Inflammatory macrophage treated with lipopolysaccharide for 1 hour (primary cell): ENCODE measurements around the gene PGM1.

Source experiments
- DNase-seq, 2 donors: peaks; one replicate each; pipeline ENCODE4 v3.0.0-alpha.2; 2020 to 2022

Gene PGM1

GRCh38 chr1:63635681-63636080 is 42.5 kb downstream of the PGM1 start:
- no peak for DNase-seq

- no peak for DNase-seq
Measured at GRCh38 chr1:63636192-63637105, 43.2 kb downstream of the PGM1 start.

DNA sequence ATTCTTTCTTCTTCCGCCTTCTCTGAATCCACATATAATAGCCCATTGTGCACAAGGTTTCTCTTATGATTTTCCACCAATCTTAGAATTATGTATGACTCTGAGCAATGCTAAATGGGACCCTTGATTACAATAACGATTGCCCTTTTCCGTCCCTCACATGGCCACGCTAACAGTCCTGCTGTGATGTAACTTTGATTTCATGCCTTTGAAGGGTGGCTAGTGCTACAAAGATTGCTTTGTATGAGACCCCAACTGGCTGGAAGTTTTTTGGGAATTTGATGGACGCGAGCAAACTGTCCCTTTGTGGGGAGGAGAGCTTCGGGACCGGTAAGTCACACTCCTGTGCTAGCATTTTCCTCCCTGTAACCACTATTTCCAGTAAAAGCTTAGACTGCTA is 45.3 kb downstream of the PGM1 start:
- DNase-seq = no peak

GRCh38 chr1:63638875-63639274 is 45.7 kb downstream of the PGM1 start:
- DNase-seq = no peak

DNA sequence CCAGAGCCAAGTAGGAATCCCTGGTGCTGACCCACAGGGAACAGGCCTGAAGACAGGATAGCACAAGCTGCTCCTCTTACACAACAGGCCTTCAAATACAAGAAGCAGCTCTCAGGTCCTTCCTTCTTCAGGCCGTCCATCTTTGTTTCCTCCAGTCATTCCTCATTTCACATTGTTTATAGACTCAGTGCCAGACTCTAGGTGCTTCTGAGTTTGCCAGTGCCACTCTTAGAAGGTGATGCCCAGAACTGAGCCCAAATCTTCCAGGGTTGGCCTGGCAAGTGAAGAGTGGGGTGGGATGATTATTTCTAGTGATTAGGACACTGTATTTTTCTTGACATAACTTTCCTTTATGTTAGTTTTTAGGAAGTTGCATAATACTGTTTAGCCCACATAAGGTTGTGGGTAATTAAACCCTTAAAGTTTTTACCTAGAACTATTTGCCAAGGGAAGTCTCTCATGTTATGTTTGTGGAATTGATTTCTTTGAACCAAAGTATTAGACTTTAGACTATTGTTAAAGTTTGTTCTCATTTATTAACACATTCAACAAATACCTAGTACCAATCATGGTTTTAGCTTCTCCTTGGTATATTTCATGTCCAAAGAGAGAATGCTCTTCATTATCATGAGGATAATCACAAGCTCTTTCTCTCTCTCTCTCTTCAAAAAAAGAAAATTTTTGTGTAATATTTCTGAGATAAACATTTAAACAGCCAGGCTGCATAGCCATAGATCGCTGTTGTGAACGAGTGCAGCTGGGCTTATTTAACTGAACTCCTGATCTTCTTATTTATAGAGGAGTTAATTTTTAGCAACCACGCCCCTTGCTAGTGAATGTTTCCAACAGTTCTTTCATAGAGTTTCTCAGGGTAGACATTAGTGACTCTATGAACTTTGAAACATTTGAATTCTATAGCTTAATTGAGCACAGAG is 47.7 kb downstream of the PGM1 start:
- DNase-seq = peak; percentile 19 to 36

- no peak for DNase-seq
Measured at GRCh38 chr1:63641615-63642014, 48.4 kb downstream of the PGM1 start.

DNA sequence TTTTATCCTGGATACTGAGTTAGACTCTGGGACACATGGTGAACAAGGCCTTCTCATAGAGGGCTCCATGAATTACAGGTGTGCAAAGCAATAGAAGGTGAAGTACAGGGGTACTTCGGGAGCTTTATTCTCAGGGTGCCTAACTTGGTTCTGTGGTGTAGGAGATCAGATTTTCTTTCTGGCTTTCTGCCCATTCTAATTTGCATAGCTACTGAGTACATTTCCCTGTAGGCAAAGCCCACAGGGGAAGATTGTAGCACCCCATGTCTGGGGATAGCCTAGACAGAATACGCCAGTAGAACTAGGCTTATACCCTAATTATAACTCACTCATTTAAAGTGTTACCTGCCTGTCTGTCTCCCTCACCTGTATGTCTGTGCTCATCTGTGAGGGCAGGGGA is 49.7 kb downstream of the PGM1 start:
- DNase-seq = no peak

GRCh38 chr1:63643517-63643916 is 50.3 kb downstream of the PGM1 start:
- no peak for DNase-seq

DNA sequence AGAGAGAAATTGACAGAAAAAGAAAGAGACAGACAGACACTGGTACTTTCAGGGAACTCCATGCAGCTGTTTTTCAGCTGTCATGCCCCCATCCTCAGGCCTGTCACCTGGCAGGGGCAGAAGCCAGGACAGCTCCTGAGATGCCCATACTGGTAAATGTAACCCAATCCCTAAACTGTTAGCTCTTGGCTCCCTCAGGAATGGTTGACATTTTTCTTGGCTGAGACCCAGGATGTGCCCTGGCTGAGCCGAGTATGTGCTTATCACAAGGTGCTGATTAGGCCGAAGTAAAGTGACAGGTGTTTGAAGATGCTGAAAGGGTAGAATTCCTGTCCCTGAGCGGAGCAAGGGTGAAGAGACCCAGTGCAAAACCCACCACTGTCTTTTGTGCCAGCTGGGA is 50.7 kb downstream of the PGM1 start:
- DNase-seq = no peak

DNA sequence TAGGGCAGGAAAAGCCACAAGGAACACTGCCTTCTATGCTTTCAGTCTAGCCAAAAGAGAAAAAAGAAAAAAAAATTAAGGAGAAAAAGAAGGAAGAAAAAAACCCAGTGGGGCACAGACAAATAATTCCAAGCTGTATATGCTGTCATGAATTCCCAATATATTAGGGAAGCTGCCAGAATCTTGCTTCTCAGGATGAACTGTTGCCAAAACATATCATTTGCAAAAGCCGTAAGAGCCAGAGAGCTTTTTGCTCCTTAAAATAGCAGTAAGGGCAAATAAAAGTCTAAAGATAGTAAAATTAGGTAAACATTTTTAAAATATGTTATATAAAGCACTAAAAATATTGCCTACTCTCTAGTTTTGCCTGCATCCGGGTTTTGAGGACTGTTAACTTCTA is 52.1 kb downstream of the PGM1 start:
- DNase-seq = no peak

- no peak for DNase-seq
Measured at GRCh38 chr1:63648689-63649088, 55.5 kb downstream of the PGM1 start.

- DNase-seq = no peak
Measured at GRCh38 chr1:63651161-63651701, 58.0 kb downstream of the PGM1 start.

DNA sequence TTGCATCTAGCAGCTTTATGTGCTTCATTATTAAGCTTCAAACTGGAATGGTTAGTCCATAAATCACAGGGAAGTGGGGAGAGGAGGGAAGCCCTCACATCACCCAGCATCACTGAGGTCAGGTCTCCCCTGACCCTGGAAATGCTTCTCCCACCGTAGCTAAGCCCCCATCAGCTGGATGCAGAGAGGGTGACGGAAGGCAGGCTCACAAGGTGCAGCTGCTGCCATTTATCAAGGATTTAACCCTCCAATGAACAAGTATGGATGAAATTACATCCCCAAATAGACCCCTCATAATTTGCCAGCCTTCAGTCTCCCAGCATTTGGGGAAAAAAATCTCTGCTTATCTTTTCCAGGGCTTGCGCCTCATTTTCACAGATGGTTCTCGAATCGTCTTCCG is 60.8 kb downstream of the PGM1 start:
- no peak for DNase-seq

GRCh38 chr1:63659448-63659847 is 66.2 kb downstream of the PGM1 start:
- no peak for DNase-seq

DNA sequence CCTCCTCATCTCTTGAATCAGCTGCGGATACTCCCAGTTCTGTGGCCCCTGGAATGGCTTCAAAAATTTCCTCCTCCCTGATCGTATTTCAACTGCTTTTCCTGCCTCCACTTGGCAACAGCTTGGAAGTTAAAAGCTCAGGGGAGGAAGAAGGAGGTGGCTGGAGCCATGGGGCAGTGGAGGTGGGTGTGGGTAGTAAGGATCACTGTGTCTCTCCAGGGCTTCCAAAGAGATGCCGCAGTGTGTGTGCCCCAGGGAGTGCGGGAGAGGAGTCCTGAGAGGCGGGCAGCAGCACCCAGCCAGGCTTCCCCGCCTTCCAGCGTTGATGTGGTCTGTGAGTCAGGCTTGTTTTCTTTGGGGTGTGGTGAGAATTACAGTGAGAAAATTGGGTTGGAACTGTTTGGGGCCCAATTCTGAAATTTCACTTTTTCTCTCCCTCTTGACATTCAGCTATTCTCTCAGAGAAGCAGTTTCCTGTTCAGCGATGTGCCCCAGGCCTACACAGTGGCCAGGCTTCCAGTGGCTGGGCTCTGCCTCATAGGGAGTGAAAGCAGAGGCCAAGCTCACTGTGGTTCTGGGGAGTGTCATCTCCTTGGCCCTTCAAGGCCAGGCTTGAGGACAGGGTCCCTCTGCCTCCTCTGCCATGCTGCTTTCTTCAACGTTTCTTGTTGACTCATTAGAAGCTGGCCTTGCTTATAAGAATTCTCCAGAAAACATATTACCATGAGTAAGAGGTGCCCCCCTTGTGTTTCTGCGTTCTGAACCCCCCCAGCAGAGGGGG is 69.0 kb downstream of the PGM1 start:
- DNase-seq = no peak

DNA sequence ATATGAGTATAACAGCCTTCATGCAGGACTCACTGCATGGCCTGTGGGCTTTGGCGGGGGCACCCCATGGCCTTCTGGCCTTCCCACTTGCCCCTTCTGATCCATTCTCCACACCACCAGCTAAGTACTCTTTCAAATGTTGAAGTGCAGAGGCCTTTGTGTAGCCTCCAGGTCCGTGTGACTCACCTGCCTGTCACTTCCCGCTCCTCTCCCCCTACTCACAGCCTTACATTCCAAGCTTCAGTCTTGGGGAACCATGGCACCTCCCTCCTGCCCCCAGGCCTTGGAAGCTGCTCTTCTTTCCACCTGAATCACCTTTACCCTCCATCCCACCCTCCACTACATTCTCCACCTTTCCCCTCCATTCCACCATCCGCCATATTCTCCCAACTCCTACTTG is 69.6 kb downstream of the PGM1 start:
- DNase-seq = no peak

GRCh38 chr1:63663301-63663700 is 70.1 kb downstream of the PGM1 start:
- DNase-seq = no peak

- no peak for DNase-seq
Measured at GRCh38 chr1:63663873-63664272, 70.7 kb downstream of the PGM1 start.

GRCh38 chr1:63664742-63665141 is 71.5 kb downstream of the PGM1 start:
- DNase-seq = no peak

GRCh38 chr1:63665410-63665809 is 72.2 kb downstream of the PGM1 start:
- DNase-seq = no peak

DNA sequence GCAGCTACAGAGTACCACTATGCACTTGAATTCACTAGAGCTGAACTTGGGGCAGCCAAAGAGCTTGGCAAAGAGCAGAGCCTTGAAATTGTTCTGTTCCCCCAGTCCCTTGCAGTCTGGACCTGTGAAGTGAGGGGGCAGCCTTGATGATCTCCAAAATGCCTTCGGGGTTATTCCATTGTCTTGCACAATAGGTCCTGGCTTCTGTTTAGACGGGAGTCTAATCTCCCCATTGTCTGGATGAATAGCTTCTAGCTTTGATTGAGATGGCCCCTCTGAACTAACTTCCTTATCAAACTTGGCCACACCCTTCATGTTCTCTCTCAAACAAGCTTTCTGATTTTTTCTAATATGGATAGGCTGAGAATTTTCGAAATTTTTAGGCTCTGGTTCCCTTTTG is 72.6 kb downstream of the PGM1 start:
- no peak for DNase-seq

- no peak for DNase-seq
Measured at GRCh38 chr1:63668298-63668697, 75.1 kb downstream of the PGM1 start.
